Spleen (tissue), 7 donors: ENCODE results near the gene ZNF417.

Experiments used
- CTCF ChIP-seq, 11 experiments: fragments of 200-600 bp in 7 of 11; fragments of 450-650 bp in 4 of 11; sonication (generic) in 4 of 11; IDR thresholded peaks in 8 of 11; conservative IDR thresholded peaks in 3 of 11; 1 replicate in 7 of 11; 2 replicates in 4 of 11; pipeline versions ENCODE4 v1.4.0 to v1.8.0; 2016 to 2021; ENCODE audit warnings: antibody characterized with exemption in 11 of 11, inconsistent platforms in 4 of 11, mild to moderate bottlenecking in 1 of 11
- POLR2A ChIP-seq, 3 donors: fragments of 450-650 bp; IDR thresholded peaks; one replicate each; pipeline ENCODE4 v1.5.1; 2017; ENCODE audit warnings: antibody characterized with exemption in 3 of 3, mild to moderate bottlenecking in 1 of 3
- donor health status: DM: no; HTN: no; CAD: no; lungs with moderate emphysema.
- donor health status: DM: no; HTN: no; CAD: no.
- donor health status: DM: no; HTN: no; CAD: no.

GRCh38 chr19:57870225-57870624 is 46.2 kb downstream of the ZNF417 start:
- TF ChIP-seq CTCF (IDR thresholded peaks at IDR 0.05 in 8 of 11, conservative IDR thresholded peaks at IDR 0.05 in 3 of 11) (no peak), POLR2A (IDR thresholded peaks at IDR 0.05) (no peak)
